GM20431 (cell line): ENCODE results near the gene OLFML2A.

Source experiments
- in situ Hi-C: fragments of 300-500 bp; cut with MseI, MboI; formaldehyde crosslinking; loops from one replicate; pipeline ENCODE4 v1.15.0; 2020; ENCODE audit warnings: low sequenced_read_pairs; ENCODE audit not compliant: unreplicated experiment

OLFML2A gene

DNA sequence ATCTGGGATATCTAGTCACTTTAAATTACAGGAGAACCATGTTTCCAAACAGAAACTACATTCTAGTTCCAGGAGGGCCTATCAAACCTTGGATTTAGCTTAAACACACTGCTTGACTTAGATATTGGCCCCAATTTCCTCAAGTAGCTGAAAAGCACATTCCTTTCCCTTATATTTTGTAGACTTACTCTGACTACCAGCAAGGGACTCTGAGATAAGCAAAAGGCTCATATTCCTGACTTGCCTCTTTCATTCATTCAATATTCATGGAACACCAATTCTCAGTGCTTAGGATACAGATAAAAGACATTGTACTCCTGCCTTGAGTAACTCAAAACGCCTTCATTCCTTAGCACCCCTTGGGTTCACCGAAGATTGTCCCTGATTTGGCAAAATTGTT is 17.6 kb upstream of the OLFML2A start:
- in situ Hi-C loops, result no loop called here

DNA sequence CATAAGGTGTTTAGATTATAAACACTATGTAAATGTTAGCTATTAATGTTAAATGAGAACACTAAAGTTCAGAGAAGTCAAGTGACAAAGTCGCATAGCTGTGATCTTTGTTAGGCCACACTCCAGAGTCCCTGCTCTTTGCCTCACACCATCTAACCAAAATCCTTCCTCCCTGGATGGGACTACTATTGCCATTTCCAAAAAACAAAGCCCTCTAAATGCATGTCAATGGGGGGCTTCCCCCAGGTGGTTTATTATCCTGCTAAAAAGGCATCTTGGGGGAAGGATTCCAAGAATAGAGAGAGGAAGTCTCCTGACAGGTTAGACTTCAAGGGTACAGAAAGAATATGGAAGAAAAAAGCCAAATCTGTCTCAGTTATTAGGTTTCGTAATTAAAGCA is 16.2 kb upstream of the OLFML2A start:
- in situ Hi-C loops, result no loop called here

DNA sequence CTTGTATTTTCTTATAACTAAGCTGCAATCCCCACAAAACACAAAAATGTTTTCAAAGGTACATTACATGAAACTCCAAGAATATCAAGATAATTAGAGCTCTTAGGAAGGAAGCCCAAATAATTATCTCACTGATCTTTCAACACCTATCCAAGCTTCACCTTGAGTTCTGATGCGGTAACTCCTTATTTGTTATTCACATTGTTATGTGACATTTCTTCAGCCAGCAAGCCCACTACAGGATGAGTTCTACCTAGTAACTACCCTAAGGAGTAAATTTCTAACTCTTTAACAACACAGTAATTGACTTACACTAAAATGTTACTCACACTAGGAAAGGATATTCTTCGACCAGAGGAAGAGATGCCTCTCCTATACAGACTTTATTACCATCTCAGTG is 15.7 kb upstream of the OLFML2A start:
- in situ Hi-C loops, result no loop called here

DNA sequence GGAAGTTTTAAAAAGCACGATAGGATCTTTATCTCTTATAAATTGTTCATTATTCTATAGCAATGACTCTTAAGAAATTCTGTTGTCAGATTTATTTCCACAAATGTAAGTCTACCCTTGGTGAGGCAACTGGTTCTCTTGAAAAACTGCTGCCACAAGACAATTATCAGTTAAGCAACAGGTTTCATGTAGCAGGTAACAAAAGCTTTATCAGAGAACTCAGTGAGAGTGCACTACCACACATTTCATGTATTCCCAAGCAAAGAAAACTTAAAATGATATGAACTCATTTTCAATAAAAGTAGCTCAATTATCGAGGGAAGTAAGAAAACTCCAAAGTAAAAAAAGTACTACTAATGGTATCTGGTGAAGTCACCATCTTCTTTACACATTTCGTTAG is 15.2 kb upstream of the OLFML2A start:
- in situ Hi-C loops, result no loop called here

DNA sequence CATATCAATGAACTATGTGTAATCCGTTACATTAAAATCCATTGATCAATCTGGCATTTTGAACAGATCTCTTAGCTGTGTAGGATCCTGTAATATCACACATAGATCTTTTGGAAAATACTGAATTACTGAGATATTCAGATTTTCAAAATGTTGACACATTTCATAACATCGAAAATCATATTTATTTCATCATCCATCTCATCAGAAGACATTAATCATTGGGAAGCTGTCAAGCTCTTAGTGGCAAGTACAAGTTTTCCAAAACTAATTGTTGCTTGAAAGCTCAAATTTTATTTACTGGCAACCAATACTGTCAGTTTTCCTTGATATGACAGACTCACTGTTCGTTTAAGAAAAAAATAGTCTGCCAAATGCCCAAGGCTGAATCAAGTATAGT is 14.3 kb upstream of the OLFML2A start:
- in situ Hi-C loops, result no loop called here

DNA sequence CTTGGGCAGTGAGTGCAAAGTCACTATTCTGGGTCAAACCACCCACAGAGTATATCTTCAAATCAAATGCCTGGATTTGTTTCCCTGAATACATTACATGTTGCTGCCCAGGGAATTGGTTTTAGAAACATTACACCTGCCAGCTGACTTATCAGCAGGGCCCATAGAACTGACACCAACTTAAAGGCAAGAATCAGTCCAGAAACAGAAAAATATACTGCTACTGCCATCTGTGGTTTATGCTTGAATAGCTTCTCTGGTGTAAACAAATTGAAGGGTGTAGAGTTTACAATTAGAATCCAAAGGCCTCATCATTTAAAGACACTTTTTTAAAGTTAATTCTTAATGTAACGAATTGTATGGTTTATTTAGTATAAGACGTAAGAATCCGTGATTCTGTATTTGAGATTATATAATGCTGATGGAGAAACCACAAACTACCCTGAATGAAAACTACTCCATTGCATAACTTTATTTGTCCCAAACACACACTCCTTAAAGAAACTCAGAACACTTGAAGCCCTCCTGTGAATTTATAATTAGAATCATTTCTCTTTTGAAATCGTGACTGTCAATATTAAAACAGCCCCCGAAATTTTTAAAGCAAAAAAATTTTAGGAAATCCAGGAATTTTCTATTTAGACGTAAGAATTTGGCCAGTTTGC is 12.0 kb upstream of the OLFML2A start:
- in situ Hi-C loops, result no loop called here

DNA sequence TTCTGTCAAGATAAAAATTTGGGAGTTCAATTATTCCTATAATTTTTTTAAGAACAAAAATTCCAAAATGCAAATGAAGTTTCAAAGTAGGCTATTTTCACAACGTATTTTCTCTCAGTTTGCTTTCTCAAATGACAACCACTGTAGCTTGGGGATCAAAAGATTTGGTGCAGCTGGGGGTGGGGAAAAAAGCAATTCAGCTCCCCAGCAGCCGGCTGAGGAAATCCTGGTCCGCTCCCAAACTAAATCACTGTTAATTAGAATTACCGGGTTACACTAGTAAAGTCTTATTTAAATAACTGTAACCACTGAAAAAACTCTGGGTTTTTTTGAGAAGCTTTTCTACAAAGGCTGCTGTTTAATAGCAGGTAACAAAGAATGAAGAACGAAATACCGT is 11.5 kb upstream of the OLFML2A start:
- in situ Hi-C loops, result no loop called here

DNA sequence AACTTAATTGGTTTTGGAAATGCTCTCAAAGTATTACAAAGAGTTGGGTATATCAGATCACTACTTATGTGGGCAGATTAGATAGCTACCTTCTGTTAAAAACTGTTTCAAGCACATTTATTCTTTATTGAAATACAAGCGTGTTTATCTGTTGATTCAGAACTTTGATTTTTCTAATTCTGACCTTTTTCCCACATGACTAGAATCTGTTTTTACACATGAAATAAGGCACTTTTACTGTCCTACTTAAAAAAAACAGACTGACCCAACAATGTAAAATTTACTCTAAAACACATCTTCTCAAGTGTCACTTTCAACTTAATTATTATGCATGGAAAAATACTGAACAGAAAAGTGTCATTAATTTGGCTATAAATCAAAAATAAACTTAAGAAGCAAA is 10.6 kb upstream of the OLFML2A start:
- in situ Hi-C loops, result no loop called here

DNA sequence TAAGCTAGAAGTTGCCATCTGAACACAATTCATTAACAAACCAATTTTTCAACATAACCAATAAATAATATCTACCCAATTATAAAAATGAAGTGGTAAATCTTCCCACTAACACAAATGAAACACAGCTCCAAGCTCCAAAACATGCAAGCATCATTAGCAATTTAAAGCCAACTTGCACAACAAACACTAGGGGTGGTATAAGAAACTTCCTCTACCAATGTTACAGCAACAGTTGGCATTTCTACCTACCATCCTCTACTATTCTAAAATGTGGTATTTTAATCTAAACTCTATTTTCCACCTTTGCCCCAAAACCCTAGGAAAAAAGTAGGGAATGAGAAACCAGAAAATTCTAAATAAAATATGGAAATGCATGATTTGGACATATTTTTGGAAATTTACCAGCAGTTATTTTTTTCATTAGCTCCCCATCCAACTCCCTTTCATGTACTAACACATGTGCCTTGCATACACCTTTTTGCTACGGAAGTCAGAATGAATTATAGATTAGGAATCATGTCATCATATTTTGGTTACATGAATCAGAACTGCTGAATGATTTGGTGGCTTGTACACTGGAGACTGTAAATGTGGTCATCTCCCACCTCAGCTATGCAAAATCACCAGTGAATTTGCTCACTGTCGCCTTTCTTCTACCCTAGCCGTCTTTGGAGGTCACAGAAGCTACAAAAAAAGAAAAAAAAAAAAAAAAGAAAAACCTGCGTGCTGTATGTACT is 9.9 kb upstream of the OLFML2A start:
- in situ Hi-C loops, result no loop called here

DNA sequence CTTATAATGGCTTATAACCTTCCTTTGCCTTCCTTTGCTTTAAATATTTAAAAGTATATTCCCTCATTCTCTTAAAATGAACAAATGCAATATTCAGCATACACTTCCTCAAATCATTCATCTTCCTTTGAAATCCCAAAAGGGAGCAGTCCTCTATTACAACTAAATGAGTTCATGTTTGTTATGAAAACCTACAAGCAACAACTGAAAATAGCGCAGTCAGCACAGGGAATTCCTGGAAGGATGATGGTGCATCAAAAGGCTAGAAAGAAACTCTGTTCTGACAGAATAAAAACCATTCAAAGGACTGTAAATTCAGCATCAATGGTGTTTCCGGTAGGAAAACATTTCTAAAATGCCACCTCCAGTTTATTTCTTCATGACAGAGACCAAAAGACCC is 9.1 kb upstream of the OLFML2A start:
- in situ Hi-C loops, result no loop called here

DNA sequence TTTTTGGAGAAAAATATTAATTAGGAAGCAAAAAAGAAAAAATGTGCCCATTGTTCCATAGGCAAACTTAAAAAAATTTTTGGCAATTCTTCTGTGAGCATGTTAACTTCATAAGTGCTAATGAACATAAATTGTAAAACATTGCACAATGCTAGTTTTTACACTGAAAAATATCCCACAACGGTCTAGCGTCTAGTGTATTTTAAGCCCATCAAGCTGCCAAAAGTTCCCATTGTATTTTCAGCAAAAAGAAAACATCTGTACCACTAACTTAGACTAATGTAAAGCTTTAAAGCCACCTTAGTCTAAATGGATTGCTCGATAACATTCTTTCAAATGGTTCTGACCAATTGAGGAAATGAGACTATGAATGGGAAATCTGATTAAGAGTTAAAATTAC is 8.6 kb upstream of the OLFML2A start:
- in situ Hi-C loops, result no loop called here

DNA sequence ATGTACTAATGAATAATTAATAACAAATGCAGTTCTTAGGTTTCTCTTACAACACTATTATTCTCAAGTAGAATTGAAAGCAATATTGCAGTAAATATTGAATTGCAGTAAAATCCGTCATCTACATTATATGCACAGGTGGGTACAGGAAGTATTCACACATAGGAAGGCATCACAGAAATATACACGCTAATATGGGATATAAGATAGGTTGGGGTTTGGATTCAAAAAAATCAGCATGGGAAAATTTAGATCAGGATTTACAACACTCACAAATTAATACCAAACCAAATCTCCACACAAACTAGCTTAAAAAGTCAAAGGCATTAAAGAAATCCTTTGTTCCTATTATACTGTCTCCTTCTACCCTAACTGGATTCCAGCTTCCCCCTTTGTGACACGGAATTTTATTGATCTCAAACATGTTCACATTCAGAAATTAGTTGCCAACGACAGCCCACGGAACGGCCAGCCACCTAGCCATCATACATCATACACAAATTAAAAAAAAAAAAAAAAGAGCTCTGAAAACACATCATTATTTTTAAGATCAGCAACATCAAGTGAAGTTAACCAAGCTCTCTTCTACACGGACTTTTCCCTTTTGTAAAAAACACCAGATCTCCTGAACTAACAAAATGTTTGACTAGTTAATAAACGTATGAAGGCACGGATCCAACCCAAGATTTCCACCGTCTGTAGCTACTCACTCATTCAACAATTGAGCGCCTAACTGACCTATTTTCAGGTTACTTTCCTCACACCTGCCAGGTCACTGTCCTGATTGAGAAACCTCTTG is 8.0 kb upstream of the OLFML2A start:
- in situ Hi-C loops, result no loop called here

DNA sequence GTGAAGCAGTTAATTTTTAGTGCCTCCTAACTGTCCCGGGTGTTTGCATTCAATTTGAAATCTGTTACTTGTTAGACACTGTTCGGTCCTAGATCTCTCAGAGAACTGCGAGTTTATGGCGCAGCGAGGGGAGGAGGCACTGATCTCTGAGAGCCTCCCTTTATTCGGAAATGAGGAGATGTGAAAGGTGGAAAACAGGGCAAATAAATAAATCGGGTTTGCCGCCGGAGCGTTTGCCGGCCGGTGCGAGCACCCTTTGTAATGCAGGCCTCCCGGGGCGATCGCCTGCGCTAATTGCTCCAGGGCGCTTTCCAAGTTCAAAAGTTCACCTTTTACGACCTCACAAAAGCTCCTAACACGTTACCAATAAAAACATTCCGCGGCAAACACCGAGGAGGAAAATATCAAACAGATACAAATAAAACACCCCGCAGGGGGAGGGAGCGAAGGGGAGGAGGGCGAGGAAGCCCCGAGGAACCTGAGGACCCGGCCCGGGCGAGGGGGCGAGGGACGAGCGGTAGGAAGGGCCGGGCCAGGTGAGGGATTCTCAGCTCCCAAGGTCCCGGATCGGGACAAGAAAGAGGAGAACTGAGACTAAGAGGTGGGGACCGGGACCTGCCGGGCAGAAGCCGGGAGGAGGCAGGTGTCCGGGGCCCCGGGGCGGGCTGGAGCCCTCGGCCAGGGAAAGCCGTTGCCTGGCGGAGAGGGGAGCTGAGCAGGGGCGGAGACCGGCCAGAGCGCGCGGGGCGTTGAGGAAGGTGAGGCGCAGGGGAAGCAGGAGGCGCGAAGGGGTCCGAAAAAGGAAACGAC is 7.2 kb upstream of the OLFML2A start:
- in situ Hi-C loops, result loop anchor here (5.0 kb wide), 1 partner anchor 88 kb away; no protein-coding TSS in a partner anchor

DNA sequence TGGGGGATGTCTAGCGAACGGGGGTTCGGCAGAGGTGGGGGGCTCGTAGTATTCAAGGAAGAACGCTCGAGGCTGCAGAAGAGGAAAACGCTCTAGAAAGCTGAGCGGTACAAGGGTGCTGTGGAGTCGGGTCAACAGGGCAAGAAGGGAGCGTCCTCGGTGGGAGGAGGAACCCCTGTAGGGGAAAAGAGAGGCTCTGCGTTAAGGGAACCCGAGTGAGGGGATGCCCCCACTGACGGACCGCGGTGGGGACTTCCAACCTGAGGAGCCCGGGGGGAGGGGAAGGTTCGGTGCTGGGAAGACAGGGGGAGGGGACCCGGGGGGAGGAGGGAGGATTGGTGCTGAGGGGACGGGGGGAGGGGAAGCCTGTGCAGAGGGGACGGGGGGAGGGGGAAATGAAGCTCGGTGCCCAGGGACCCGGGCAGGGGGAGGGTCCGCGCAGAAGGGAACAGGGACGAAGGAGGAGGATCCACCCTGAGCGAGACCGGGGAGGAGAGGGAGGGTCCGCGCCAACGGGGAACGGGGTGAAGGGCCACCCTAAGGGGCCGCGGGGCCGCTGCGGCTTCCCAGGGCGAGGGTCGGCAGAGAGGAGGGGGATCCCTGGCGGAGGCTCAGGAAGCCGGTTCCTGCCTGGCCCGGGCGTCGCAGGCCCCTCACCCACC is 6.4 kb upstream of the OLFML2A start:
- in situ Hi-C loops, result loop anchor here (5.0 kb wide), 1 partner anchor 87 kb away; no protein-coding TSS in a partner anchor

DNA sequence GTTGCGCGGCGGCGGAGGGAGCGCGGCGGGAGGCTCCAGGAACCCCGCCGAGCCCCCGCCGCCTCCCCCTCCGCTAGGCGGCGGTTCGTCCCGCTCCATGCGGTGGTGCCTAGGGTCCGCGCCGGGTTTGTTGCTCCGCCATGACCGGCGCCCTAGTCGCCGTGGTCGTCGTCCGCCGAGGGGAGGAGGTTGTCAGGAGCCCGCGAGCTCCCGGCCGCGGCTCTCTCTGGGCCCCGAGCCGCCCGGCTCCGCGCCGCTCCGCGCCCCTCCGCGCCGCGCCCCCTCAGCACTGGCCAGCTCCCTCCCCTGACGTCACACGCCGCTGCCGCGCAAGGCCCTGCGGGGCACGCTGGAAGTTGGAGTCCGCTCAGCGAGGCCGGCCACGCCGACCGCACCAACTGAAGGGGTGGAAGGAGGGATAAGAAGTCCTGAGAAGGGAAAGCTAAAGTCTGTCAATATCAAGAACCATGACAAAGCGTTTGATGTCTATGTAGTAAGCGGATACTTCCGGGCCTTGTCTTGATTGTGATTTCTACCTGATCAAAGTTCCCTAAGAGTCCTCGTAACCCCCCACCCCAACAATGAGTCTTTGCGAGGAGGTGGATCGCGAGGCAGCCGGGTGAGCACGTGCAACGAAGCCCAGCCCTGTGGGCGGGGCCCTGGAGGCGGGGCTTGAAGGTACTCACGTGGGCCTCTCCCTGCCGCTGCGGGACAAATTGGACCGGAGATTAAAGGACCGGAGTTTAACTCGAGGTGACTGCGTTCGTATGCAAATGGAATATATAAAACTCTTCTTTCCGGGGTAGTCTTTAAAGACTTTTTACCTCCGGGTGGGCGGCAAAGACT is 5.7 kb upstream of the OLFML2A start, which contains the start of gene NR6A1:
Gene NR6A1 (minus strand): TSS at position 291 of the 846 bp plus-strand sequence.
- in situ Hi-C loops, result loop anchor here (5.0 kb wide), 1 partner anchor 86 kb away; no protein-coding TSS in a partner anchor

DNA sequence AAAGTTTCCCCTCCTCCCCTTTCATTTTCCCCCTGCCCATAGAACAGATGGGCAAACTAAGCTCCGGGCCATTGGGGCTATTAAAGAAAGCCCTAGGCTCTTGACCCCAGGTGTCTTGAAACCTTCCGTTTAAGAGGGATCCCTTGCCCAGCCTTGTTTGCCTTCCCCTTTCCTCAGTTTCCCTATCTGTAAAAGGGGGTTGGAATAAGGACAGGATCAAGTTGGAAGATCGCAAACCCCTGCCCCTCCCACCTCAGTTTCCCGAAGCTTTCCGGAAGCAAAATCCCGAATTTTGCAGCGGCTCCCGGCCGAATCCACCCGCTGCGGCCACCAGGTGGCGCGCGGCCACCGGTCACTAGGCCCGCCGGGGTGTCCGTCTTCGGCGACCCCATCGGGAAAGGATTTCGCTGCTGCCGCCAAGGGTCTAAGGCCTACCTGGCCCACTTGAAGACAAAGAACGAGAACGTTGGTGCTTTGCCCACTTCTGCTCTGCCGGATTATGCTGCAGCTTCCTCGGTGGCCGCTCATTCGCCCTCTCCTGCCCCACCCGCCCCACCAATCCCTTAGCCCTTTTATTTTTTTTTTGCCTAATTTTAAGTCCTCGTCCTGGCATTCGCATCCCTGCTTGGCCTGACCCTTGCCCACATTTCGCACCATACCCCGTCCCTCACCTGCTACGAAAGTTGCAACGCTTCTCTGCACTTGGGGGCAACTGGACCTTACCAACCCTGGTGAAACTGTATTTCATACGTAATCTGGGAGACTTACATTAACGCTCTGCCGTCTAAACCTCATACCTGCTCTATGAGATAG is 4.9 kb upstream of the OLFML2A start:
- in situ Hi-C loops, result loop anchor here (5.0 kb wide), 1 partner anchor 85 kb away; no protein-coding TSS in a partner anchor

DNA sequence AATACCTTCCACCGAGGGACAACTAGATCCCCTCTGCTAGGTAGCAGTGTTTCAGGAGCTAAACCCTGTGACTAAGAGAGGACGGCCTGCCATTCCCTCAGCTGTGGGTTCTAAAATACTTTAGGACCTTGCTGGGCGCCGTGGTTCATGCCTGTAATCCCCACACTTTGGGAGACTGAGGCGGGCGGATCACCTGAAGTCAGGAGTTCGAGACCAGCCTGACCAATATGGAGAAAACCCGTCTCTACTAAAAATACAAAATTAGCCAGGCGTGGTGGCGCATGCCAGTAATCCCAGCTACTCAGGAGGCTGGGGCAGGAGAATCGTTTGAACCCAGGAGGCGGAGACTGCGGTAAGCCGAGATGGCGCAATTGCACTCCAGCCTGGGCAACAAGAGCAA is 4.1 kb upstream of the OLFML2A start:
- in situ Hi-C loops, result loop anchor here (5.0 kb wide), 1 partner anchor 84 kb away; no protein-coding TSS in a partner anchor
